Posterior vena cava (tissue), 2 donors: ENCODE data around the gene CNTNAP2. TPM values are rescaled to one million over a fixed set of nuclear protein-coding genes. Genes with fewer than 3 reads are reported as not detected.

Source experiments
- DNase-seq: peaks from one replicate; pipeline ENCODE4 v3.0.0-alpha.2; 2020; ENCODE audit warnings: low spot score
- intact Hi-C, 2 donors: fragments of 100-400 bp; cut with DNase I; formaldehyde crosslinking; loops; one replicate each; pipeline versions ENCODE4 v1.14.1 to v1.14.2; 2022 to 2023
- total RNA-seq, 2 donors: library from RNA; stranded (reverse); fragmentation: NEBNext Ultra II Directional; extraction: Animal tissue kit (Norgen Biotek cat#: 25700); gene quantifications; one replicate each; pipeline ENCODE4 v1.2.1, GENCODE V29; 2021
- donor health status: DM: yes; HTN: yes; CAD: no.
- donor health status: DM: yes; HTN: yes; CAD: no.

CNTNAP2 gene
- total RNA-seq, 2 donors from 2014 or later = not detected

- intact Hi-C loops = no loop called here
- DNase-seq = no peak
Observed at GRCh38 chr7:148337995-148338747, 2221.6 kb downstream of the CNTNAP2 start.

- intact Hi-C loops = no loop called here
- DNase-seq = no peak
Observed at GRCh38 chr7:148340438-148341280, 2224.1 kb downstream of the CNTNAP2 start.

GRCh38 chr7:148344406-148344805 is 2227.8 kb downstream of the CNTNAP2 start:
- no peak for DNase-seq
- intact Hi-C loops = no loop called here

GRCh38 chr7:148347981-148348380 is 2231.4 kb downstream of the CNTNAP2 start:
- intact Hi-C loops = no loop called here
- no peak for DNase-seq

DNA sequence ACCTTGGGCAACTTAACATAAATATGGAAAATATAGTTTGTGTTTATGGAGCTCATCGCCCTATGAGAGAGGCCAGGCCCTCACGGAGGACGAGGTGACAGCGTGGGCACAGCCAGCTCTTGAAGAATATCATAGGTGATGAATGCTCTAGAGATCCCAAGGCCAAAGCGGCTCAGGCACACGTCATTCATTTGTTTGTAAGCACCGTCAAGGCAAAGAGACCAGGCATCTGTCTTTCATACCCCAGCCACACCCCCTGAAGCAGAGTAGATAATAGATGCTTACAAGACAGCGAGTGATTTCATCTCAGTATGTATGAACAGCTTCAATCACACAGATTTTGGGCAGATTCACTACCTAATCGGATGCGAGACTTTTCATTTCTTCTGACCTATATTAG is 2231.9 kb downstream of the CNTNAP2 start:
- intact Hi-C loops = no loop called here
- no peak for DNase-seq

GRCh38 chr7:148356303-148356702 is 2239.7 kb downstream of the CNTNAP2 start:
- DNase-seq = peak; percentile 87
- intact Hi-C loops = no loop called here

GRCh38 chr7:148362541-148362940 is 2245.9 kb downstream of the CNTNAP2 start:
- no peak for DNase-seq
- intact Hi-C loops = no loop called here

- DNase-seq = no peak
Observed at GRCh38 chr7:148367731-148368475, 2251.3 kb downstream of the CNTNAP2 start.

GRCh38 chr7:148368562-148368961 is 2252.0 kb downstream of the CNTNAP2 start:
- intact Hi-C loops = no loop called here
- DNase-seq = no peak

More at GRCh38 chr7:148367731-148368475, 2251.3 kb downstream of the CNTNAP2 start:
- intact Hi-C loops = no loop called here

DNA sequence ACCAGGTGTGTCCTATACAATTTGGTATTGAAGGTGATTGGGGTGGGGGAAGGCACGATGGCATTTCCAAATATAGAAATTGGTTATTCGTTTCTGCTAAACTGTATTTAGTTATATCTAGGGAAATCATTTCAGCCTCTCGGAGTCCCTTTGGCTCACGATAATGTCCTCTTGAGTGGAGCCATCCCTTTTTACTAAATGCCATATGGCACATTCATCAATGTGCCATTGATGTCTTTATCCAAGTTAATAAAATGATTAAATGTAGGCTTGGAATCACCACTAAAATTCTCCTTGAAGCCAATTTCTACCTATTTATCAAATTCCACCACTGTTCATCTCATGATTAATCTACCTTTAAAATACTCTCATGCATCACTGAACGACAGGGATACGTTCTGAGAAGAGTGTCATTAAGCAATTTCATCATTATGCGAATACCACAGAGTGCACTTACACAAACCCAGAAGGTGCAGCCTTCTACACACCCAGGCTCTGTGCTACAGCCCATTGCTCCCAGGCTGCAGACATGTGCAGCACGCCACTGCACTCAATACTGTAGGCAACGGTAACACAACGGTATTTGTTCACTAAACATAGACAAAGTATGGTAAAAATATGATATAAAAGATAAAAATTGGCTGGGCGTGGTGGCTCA is 2254.8 kb downstream of the CNTNAP2 start:
- no peak for DNase-seq
- intact Hi-C loops = no loop called here

DNA sequence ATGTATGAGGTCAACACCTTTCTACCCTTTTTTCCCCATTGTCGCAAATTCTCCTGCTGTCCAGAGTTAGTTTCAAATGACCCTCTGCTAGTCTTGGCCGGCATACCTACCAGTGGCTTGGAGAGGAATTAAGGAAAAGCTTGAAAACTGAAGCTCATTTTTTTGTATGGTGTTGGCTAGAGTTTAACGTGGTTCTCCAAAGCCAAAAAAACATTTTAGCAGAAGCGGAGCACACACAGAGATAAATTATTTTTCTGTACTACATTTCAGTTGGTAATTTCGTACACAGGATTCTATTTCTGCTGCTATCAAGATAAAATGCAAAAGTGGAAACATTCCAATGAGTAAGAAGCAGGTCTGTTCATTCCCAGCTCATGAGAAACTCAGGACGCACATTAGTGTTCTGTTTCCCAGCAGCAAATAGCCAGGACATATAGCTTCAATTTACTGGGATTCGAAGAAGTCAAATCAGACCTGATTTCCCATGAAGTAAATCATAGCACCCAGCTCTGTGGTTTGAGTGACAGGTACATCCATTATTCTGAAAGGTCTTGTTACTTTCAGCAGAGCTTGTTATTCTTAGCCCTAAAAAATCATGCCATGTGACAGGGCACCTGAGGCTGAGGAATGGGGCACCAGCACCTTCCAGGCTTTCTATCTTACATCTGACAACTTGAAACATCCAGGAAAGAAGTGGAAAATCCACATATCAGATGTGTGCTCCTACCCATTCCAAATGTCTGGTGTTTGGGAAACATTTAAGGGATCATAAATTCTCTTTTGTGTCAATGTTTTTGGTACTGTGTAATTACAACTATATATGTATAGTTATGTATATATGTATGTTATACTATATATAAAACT is 2258.0 kb downstream of the CNTNAP2 start:
- intact Hi-C loops = no loop called here
- DNase-seq = no peak

- intact Hi-C loops = no loop called here
Observed at GRCh38 chr7:148379677-148380076, 2263.1 kb downstream of the CNTNAP2 start.

GRCh38 chr7:148380596-148381419 is 2264.2 kb downstream of the CNTNAP2 start:
- no peak for DNase-seq
- intact Hi-C loops = no loop called here

More at GRCh38 chr7:148379677-148380076, 2263.1 kb downstream of the CNTNAP2 start:
- no peak for DNase-seq

- DNase-seq = no peak
- intact Hi-C loops = no loop called here
Observed at GRCh38 chr7:148382596-148382995, 2266.0 kb downstream of the CNTNAP2 start.

DNA sequence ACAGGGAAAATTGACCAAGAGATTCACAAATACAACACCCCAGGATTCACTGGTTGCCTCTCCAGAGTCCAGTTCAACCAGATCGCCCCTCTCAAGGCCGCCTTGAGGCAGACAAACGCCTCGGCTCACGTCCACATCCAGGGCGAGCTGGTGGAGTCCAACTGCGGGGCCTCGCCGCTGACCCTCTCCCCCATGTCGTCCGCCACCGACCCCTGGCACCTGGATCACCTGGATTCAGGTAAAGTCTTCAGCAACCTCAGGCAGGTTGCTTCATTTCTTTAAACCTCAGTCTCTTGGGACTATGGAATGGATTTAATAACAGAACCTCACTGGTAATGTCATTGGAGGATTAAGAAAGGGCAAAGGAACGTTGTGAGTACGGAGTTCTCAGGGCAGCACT is 2267.1 kb downstream of the CNTNAP2 start:
- intact Hi-C loops = no loop called here
- DNase-seq = no peak

GRCh38 chr7:148385009-148385682 is 2268.5 kb downstream of the CNTNAP2 start:
- no peak for DNase-seq
- intact Hi-C loops = no loop called here

DNA sequence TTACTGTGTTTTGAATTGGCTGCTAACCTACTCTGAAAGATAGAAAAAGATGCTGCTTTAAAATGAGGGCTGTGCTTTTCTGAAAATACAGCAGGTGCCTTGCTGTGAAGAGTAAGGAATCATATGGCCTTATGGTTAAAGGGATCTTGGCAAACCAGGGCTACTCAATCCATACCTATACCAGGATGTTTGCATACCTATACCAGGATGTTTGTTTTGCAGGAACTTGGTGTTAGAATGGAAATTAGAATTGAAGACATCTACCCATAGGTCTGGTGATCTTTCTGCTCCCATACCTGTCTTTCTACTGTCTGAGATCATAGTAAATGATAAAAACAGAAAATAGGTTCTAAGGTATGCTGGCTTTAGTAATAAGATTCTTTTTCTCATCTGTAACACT is 2273.8 kb downstream of the CNTNAP2 start:
- intact Hi-C loops = no loop called here

More for the DNA sequence above, 2273.8 kb downstream of the CNTNAP2 start:
- no peak for DNase-seq
